A549 (cell line): Measurements from ENCODE around the gene PIM3. TPM values are rescaled to one million over a fixed set of nuclear protein-coding genes. Genes with fewer than 3 reads are reported as not detected.
A peak's percentile ranks its signal among the peaks of the same experiment; 100 is the strongest.
"Not testable (repeated sequence)": the region's sequence is repeated elsewhere in the genome, so short reads cannot be mapped to it uniquely, and the experiment has no call there.

Experiments
- ATAC-seq, 2 experiments: fragments of 200-7000 bp in 1 of 2; fragments of >200 bp in 1 of 2; cut with Nextera tagmentation in 1 of 2; cut with Tn5 transposase in 1 of 2; 3 replicates each; pipeline versions ENCODE4 v1.8.0 to v1.9.1; 2018 to 2020; ENCODE audit warnings: mild to moderate bottlenecking in 1 of 2, moderate library complexity in 1 of 2
- CTCF ChIA-PET: fragments of 300-600 bp; sonication (Branson Sonifier 250); formaldehyde crosslinking; extraction: SDS; loops from one replicate; lab custom pipeline; 2021; ENCODE audit warnings: antibody characterized with exemption, inconsistent platforms; lab: Yijun Ruan, JAX
- POLR2A ChIA-PET: fragments of 350-600 bp; formaldehyde crosslinking; extraction: SDS; loops from one replicate; lab custom pipeline; 2021; ENCODE audit warnings: antibody characterized with exemption, inconsistent platforms; lab: Yijun Ruan, JAX
- DNase-seq, 2 experiments: peaks; one replicate each; pipeline versions ENCODE4 v3.0.0 to v3.0.0-alpha.2; 2011 to 2016; ENCODE audit warnings: low read depth in 1 of 2, low spot score in 1 of 2
- FAIRE-seq: peaks from 2 replicates; lab custom pipeline; 2011; peaks lifted over from hg19 to GRCh38; lab: Jason Lieb, UNC
- H3K27ac ChIP-seq, 2 experiments: fragments of >200 bp; sonication (Bioruptor Twin); formaldehyde crosslinking; 3 replicates each; pipeline ENCODE4 v1.5.1; 2016 to 2017
- H3K4me1 ChIP-seq: fragments of >200 bp; sonication (Bioruptor Twin); formaldehyde crosslinking; 3 replicates; pipeline ENCODE4 v1.6.1; 2016
- H3K4me2 ChIP-seq: fragments of >200 bp; sonication (Bioruptor Twin); formaldehyde crosslinking; 3 replicates; pipeline ENCODE4 v1.6.1; 2016
- H3K4me3 ChIP-seq: fragments of >200 bp; sonication (Bioruptor Twin); formaldehyde crosslinking; 3 replicates; pipeline ENCODE4 v1.5.1; 2016
- H3K9me3 ChIP-seq: fragments of >200 bp; sonication (Bioruptor Twin); formaldehyde crosslinking; 3 replicates; pipeline ENCODE4 v1.6.1; 2016
- BHLHE40 ChIP-seq: IDR thresholded peaks from 2 replicates; pipeline ENCODE4 v1.6.1; 2012; ENCODE audit warnings: low read depth, low read length, inconsistent platforms
- CHD2 ChIP-seq: fragments of 150-350 bp; IDR thresholded peaks from 2 replicates; pipeline ENCODE4 v1.6.1; 2014; ENCODE audit warnings: low read length; ENCODE audit not compliant: partially characterized antibody
- EP300 ChIP-seq, 2 experiments: fragments of >200 bp; sonication (Bioruptor Twin); formaldehyde crosslinking; IDR thresholded peaks; 2 replicates in 1 of 2; 3 replicates in 1 of 2; pipeline ENCODE4 v1.6.1; 2016 to 2017
- HDAC2 ChIP-seq: fragments of 200-600 bp; sonication (generic); IDR thresholded peaks from 2 replicates; pipeline ENCODE4 v1.6.1; 2016
- HOXB5 ChIP-seq: fragments of 250-450 bp; sonication (Bioruptor Pico); IDR thresholded peaks from 2 replicates; pipeline ENCODE4 v1.5.0; 2020; ENCODE audit warnings: mild to moderate bottlenecking, moderate library complexity
- JUN ChIP-seq, 2 experiments: fragments of >200 bp; sonication (Bioruptor Twin); formaldehyde crosslinking; IDR thresholded peaks; 2 replicates in 1 of 2; 3 replicates in 1 of 2; pipeline ENCODE4 v1.6.1; 2016 to 2017
- MAFK ChIP-seq: fragments of 450-650 bp; IDR thresholded peaks from 2 replicates; pipeline ENCODE4 v1.6.1; 2014; ENCODE audit not compliant: partially characterized antibody
- ZFP36 ChIP-seq: fragments of 450-650 bp; IDR thresholded peaks from 2 replicates; pipeline ENCODE4 v1.6.1; 2014; ENCODE audit warnings: borderline replicate concordance; ENCODE audit not compliant: partially characterized antibody
- ZNF302 ChIP-seq: fragments of 250-450 bp; sonication (Bioruptor Pico); IDR thresholded peaks from 2 replicates; pipeline ENCODE4 v1.9.0; 2021; ENCODE audit warnings: inconsistent platforms, mild to moderate bottlenecking, moderate library complexity
- ZSCAN20 ChIP-seq: fragments of 250-450 bp; sonication (Bioruptor Pico); IDR thresholded peaks from 2 replicates; pipeline ENCODE4 v1.8.0; 2022; ENCODE audit warnings: mild to moderate bottlenecking, moderate library complexity
- WGBS: methylation state at CpG from one replicate; pipeline ENCODE4 v1.1.6; 2017; ENCODE audit errors: missing lambda C conversion rate; 5-methylcytosine and 5-hydroxymethylcytosine counted together
- polyA plus RNA-seq, 4 experiments: library from polyadenylated mRNA; depleted of rRNA in 3 of 4; stranded (reverse); fragments of >200 nt; fragmentation: RNase III in 1 of 4; extraction: RNeasy Plus Mini Kit Qiagen cat#74134 plus additional on column Dnase treatment in 1 of 4; gene quantifications; 2 replicates in 3 of 4; 3 replicates in 1 of 4; pipeline ENCODE4 v1.2.3, GENCODE V29; 2011 to 2017
- TF ChIP-seq, protein P1 (sequence below): IDR thresholded peaks from 2 replicates; pipeline ENCODE4 v1.6.1; 2012
- TF ChIP-seq, protein P2 (sequence below): IDR thresholded peaks from 2 replicates; pipeline ENCODE4 v1.6.1; 2012

Gene PIM3
- polyA plus RNA-seq, 2 of the 4 experiments (the other 2 are of a cell fraction): 4.4 to 11.3 TPM

DNA sequence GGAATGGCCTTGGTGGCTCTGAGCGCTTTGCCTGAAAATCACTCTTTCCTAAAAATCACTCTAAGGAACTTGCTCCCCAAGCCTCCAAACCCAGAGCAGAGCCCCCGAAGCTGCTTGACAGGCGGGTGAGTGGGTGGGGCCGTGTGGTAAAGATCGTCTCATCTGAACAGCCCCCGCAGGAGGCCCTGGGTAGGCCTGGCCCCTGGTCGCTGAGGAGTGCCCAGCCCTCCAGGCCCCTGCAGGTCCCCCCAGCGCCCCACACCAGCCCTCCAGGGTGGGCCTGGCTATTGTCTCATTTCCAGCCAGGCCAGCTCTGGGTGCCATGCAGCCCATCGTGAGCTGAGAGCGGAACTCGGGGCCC, 17.2 kb upstream of the PIM3 start:
- POLR2A ChIA-PET: no interaction called here
- peak in 1 of 2 experiments; percentile 27; a peak in 3 of 6 replicates for ATAC-seq

GRCh38 chr22:49943771-49944398, 16.7 kb upstream of the PIM3 start:
- ChIA-PET POLR2A (interaction anchor here (1.0 kb wide), 1 partner anchor 8 kb away, joined by 5 read pairs; no protein-coding TSS in a partner anchor), CTCF (interaction anchor here (1.3 kb wide), 1 partner anchor 10 kb away, joined by 3 read pairs; no protein-coding TSS in a partner anchor)
- WGBS: 44% methylated on average over 5 of the region's 25 CpGs
- H3K4me1 ChIP-seq: peaks cover 22% of the 10 kb centered on the region
- no peaks in the 10 kb centered on the region for H3K9me3 ChIP-seq
- H3K4me2 ChIP-seq: peak overlapping the region; percentile 91
- no peak for FAIRE-seq
- H3K4me3 ChIP-seq: peak overlapping the region; percentile 56
- ATAC-seq: peak; percentile 8 to 35; a peak in 5 of 6 replicates
- no peak for DNase-seq
- TF ChIP-seq HOXB5 (no peak), ZFP36 (peak; percentile 30), BHLHE40 (no peak), CHD2 (no peak), HDAC2 (no peak), ZSCAN20 (CRISPR knock-in tag) (no peak), EP300 (IDR thresholded peaks at IDR 0.05) (no peak)
- peak overlapping the region; percentile 94 to 97 for H3K27ac ChIP-seq

More for the DNA sequence above, 17.2 kb upstream of the PIM3 start:
- peak overlapping the region; percentile 91 for H3K4me2 ChIP-seq
- CTCF ChIA-PET: interaction anchor here (1.3 to 1.6 kb wide), 2 partner anchors 10 to 87 kb away, joined by 3 read pairs; no protein-coding TSS in a partner anchor
- TF ChIP-seq, protein P1, sequence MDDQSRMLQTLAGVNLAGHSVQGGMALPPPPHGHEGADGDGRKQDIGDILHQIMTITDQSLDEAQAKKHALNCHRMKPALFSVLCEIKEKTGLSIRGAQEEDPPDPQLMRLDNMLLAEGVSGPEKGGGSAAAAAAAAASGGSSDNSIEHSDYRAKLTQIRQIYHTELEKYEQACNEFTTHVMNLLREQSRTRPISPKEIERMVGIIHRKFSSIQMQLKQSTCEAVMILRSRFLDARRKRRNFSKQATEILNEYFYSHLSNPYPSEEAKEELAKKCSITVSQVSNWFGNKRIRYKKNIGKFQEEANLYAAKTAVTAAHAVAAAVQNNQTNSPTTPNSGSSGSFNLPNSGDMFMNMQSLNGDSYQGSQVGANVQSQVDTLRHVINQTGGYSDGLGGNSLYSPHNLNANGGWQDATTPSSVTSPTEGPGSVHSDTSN: no peak
- H3K4me1 ChIP-seq: peaks cover 17% of the 10 kb centered on the region
- no CpG with 5 or more reads among the region's 11 CpGs for WGBS
- peak overlapping the region; percentile 56 for H3K4me3 ChIP-seq
- no peak for DNase-seq
- H3K9me3 ChIP-seq: no peaks in the 10 kb centered on the region
- FAIRE-seq: no peak
- H3K27ac ChIP-seq: peak overlapping the region; percentile 94 to 97

- peak overlapping the region; percentile 91 for H3K4me2 ChIP-seq
- peaks cover 28% of the 10 kb centered on the region for H3K4me1 ChIP-seq
- no peak for TF ChIP-seq ZNF302
- no peak for TF ChIP-seq MAFK
- peak in 1 of 2 experiments; percentile 35; a peak in 1 of 5 replicates for TF ChIP-seq JUN (IDR thresholded peaks at IDR 0.05)
- TF ChIP-seq, protein P2, sequence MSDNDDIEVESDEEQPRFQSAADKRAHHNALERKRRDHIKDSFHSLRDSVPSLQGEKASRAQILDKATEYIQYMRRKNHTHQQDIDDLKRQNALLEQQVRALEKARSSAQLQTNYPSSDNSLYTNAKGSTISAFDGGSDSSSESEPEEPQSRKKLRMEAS: peak; percentile 28; the same call in 1 of the 2 replicates
- H3K27ac ChIP-seq: peak overlapping the region; percentile 94 to 97
- ATAC-seq (peak; percentile 57 to 64), FAIRE-seq (no peak), DNase-seq (peak in 1 of 2 experiments; percentile 62)
- H3K4me3 ChIP-seq: peak overlapping the region; percentile 56
- CTCF ChIA-PET: no interaction called here
- no peaks in the 10 kb centered on the region for H3K9me3 ChIP-seq
- POLR2A ChIA-PET: interaction anchor here (1.0 kb wide), 1 partner anchor 8 kb away, joined by 5 read pairs; no protein-coding TSS in a partner anchor
- 0% methylated on average over 1 of the region's 13 CpGs for WGBS
Observed at GRCh38 chr22:49944399-49944891, 16.1 kb upstream of the PIM3 start.

DNA sequence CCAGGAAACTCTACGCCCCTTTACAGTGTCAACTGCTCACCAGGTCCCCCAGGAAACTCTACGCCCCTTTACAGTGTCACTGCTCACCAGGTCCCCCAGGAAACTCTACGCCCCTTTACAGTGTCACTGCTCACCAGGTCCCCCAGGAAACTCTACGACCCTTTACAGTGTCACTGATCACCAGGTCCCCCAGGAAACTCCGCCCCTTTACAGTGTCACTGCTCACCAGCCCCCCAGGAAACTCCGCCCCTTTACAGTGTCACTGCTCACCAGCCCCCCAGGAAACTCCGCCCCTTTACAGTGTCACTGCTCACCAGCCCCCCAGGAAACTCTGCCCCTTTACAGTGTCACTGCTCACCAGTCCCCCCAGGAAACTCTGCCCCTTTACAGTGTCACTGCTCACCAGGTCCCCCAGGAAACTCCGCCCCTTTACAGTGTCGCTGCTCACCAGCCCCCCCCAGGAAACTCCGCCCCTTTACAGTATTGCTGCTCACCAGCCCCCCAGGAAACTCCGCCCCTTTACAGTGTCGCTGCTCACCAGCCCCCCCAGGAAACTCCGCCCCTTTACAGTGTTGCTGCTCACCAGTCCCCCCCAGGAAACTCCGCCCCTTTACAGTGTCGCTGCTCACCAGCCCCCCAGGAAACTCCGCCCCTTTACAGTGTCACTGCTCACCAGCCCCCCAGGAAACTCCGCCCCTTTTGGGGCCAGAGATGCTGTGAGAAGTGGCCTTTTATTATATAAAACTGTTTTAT, 15.4 kb upstream of the PIM3 start:
- CTCF ChIA-PET, H3K9me3 ChIP-seq: not testable (repeated sequence)
- Histone ChIP-seq H3K4me3 (peak overlapping the region; percentile 38), H3K27ac (peak overlapping the region; percentile 82 to 83), H3K4me2 (peak overlapping the region; percentile 75), H3K4me1 (peaks cover 35% of the 10 kb centered on the region)
- DNase-seq (peak in 1 of 2 experiments; percentile 94), FAIRE-seq (peak; percentile 46), ATAC-seq (peak in 1 of 2 experiments; percentile 38; a peak in 2 of 6 replicates)
- POLR2A ChIA-PET: interaction anchor here (1.0 kb wide), 1 partner anchor 9 kb away, joined by 5 read pairs; no protein-coding TSS in a partner anchor
- 10% methylated on average over 3 of the region's 17 CpGs for WGBS
- TF ChIP-seq JUN (IDR thresholded peaks at IDR 0.05): 0 out of 5 replicates have a peak, but pooled peaks of 1 of the 2 experiments have one; percentile 28
